Measurements from ENCODE around the gene ALG9. TPM values are rescaled to one million over a fixed set of nuclear protein-coding genes. Genes with fewer than 3 reads are reported as not detected.

The ALG9 gene
- total RNA-seq, 1 experiment from 2014 or later: 23.7 TPM

DNA sequence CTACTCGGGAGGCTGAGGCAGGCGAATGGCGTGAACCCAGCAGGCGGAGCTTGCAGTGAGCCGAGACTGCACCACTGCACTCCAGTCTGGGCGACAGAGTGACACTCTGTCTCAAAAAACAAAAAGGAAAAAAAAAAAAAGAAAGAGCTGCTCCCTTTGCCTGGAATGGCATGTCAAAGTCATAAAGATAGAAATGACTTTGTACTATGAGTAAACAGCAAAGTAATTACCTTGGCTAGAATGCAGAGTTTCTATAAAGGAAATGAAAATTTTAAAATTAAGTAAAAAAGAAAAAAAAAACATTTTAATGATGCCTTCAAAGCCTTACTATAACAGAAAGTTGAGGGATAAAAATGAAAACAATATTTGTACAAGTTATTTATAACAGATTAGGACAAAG lies 115.3 kb downstream of the ALG9 start (continued):
- TF ChIP-seq, protein P1, sequence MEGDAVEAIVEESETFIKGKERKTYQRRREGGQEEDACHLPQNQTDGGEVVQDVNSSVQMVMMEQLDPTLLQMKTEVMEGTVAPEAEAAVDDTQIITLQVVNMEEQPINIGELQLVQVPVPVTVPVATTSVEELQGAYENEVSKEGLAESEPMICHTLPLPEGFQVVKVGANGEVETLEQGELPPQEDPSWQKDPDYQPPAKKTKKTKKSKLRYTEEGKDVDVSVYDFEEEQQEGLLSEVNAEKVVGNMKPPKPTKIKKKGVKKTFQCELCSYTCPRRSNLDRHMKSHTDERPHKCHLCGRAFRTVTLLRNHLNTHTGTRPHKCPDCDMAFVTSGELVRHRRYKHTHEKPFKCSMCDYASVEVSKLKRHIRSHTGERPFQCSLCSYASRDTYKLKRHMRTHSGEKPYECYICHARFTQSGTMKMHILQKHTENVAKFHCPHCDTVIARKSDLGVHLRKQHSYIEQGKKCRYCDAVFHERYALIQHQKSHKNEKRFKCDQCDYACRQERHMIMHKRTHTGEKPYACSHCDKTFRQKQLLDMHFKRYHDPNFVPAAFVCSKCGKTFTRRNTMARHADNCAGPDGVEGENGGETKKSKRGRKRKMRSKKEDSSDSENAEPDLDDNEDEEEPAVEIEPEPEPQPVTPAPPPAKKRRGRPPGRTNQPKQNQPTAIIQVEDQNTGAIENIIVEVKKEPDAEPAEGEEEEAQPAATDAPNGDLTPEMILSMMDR (IDR thresholded peaks at IDR 0.05 in 2 of 3, conservative IDR thresholded peaks at IDR 0.05 in 1 of 3; ENCODE audit: borderline replicate concordance in 1 of 3, insufficient read depth in 1 of 3, low read depth in 2 of 3, low read length in 2 of 3): no peak
- TF ChIP-seq SP1 (IDR thresholded peaks at IDR 0.05; ENCODE audit: low read depth): no peak

- ChIA-PET POLR2A (no interaction called here), CTCF (no interaction called here), RAD21 (ENCODE audit: low non-redundant PET in 1 of 2, low total read pairs in 2 of 2, uncharacterized antibody in 2 of 2, unreplicated experiment in 2 of 2) (no interaction called here)
- Histone ChIP-seq H3K4me3 (replicated peaks in 1 of 2; ENCODE audit: low read depth in 1 of 2, low read length in 2 of 2) (no peak overlapping the region), H3K27me3 (ENCODE audit: insufficient read depth, low read length) (no peaks in the 10 kb centered on the region), H2AFZ (ENCODE audit: low read depth, low read length, poor library complexity, severe bottlenecking) (no peak overlapping the region), H3K79me2 (ENCODE audit: insufficient read depth, low read length) (no peaks in the 10 kb centered on the region), H3K36me3 (ENCODE audit: control insufficient read depth in 1 of 2, insufficient read depth in 2 of 2, low read length in 2 of 2) (peaks cover 15 to 34% of the 10 kb centered on the region in 2 experiments), H3K4me2 (ENCODE audit: low read length) (no peak overlapping the region), H3K27ac (ENCODE audit: low read depth, low read length) (no peak overlapping the region), H3K9me3 (ENCODE audit: control insufficient read depth in 1 of 2, insufficient read depth in 1 of 2, low read depth in 1 of 2, low read length in 2 of 2) (no peaks in the 10 kb centered on the region), H3K9me2 (ENCODE audit: insufficient read depth) (no peaks in the 10 kb centered on the region), H3K4me1 (ENCODE audit: control insufficient read depth in 1 of 2, insufficient read depth in 2 of 2, low read length in 2 of 2) (peaks cover 0 to 13% of the 10 kb centered on the region in 2 experiments; a peak in 2 of 4 replicates), H4K20me1 (ENCODE audit: insufficient read depth) (no peaks in the 10 kb centered on the region), H3K9ac (ENCODE audit: low read length) (no peak overlapping the region)
- no TSS peak for BruUV-seq (replicated peaks)
- no peak for TF ChIP-seq EZH2 (IDR thresholded peaks at IDR 0.05)
- TF ChIP-seq ELF1 (IDR thresholded peaks at IDR 0.05; ENCODE audit: borderline replicate concordance, low read depth): no peak
- no peak for DNase-seq (ENCODE audit: low read depth, low spot score)
- intact Hi-C loops (cut with micrococcal nuclease): no loop called here
- no peak for ATAC-seq
Observed at GRCh38 chr11:111749646-111750045, 121.7 kb downstream of the ALG9 start.

Measured in HCT116 (cell line).